Measurements from ENCODE around the gene ZNF358. TPM values are rescaled to one million over a fixed set of nuclear protein-coding genes. Genes with fewer than 3 reads are reported as not detected.

Gene ZNF358
- total RNA-seq, 1 experiment from 2014 or later, result not detected

DNA sequence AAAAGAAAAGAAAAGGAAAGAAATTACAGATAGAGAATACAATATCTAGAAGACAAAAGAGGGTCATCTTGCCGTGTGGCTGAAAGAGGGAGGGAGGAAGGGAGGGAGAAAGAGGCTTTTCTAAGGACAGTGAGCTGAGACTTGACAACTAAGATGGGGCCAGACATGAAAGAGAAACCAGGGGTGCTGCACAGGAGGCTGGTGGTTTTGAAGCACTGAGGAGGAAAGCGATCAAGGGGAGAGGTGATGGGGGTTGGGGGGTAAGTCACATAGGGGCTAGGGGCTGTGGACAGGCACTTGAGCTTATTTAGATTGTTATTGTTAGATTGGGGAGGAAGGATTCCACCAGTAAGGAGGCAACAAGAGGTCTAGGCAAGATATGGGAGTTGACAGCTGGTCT lies 36.9 kb downstream of the ZNF358 start:
- Histone ChIP-seq H3K9me3 (ENCODE audit: low read length) (no peaks in the 10 kb centered on the region), H2AFZ (ENCODE audit: low read length) (no peak overlapping the region), H3K9ac (ENCODE audit: low read length) (no peak overlapping the region), H3K27ac (ENCODE audit: low read length) (no peak overlapping the region), H3K4me3 (ENCODE audit: low read length) (no peak overlapping the region), H3K36me3 (ENCODE audit: insufficient read depth, low read length) (peaks cover 13% of the 10 kb centered on the region), H3K4me1 (ENCODE audit: low read length) (no peaks in the 10 kb centered on the region), H3K4me2 (ENCODE audit: low read depth, low read length, poor library complexity, severe bottlenecking) (no peak overlapping the region), H4K20me1 (ENCODE audit: insufficient read depth, low read depth, low read length) (no peaks in the 10 kb centered on the region), H3K79me2 (ENCODE audit: low read length) (no peaks in the 10 kb centered on the region), H3K27me3 (ENCODE audit: low read length) (no peaks in the 10 kb centered on the region), H3K9me2 (replicated peaks; ENCODE audit: insufficient read depth, low read length) (no peaks in the 10 kb centered on the region)
- DNase-seq, result no peak

GRCh38 chr19:7554565-7554964 lies 38.7 kb downstream of the ZNF358 start:
- no peak overlapping the region for H3K4me2 ChIP-seq (ENCODE audit: low read depth, low read length, poor library complexity, severe bottlenecking)
- no peaks in the 10 kb centered on the region for H3K9me3 ChIP-seq (ENCODE audit: low read length)
- H4K20me1 ChIP-seq (ENCODE audit: insufficient read depth, low read depth, low read length), result no peaks in the 10 kb centered on the region
- H3K4me3 ChIP-seq (ENCODE audit: low read length), result no peak overlapping the region
- no peak overlapping the region for H2AFZ ChIP-seq (ENCODE audit: low read length)
- H3K27ac ChIP-seq (ENCODE audit: low read length), result no peak overlapping the region
- H3K4me1 ChIP-seq (ENCODE audit: low read length), result no peaks in the 10 kb centered on the region
- H3K36me3 ChIP-seq (ENCODE audit: insufficient read depth, low read length), result peaks cover 13% of the 10 kb centered on the region
- H3K79me2 ChIP-seq (ENCODE audit: low read length), result no peaks in the 10 kb centered on the region
- H3K9ac ChIP-seq (ENCODE audit: low read length), result no peak overlapping the region
- DNase-seq, result no peak
- H3K27me3 ChIP-seq (ENCODE audit: low read length), result no peaks in the 10 kb centered on the region
- no peaks in the 10 kb centered on the region for H3K9me2 ChIP-seq (replicated peaks; ENCODE audit: insufficient read depth, low read length)

DNA sequence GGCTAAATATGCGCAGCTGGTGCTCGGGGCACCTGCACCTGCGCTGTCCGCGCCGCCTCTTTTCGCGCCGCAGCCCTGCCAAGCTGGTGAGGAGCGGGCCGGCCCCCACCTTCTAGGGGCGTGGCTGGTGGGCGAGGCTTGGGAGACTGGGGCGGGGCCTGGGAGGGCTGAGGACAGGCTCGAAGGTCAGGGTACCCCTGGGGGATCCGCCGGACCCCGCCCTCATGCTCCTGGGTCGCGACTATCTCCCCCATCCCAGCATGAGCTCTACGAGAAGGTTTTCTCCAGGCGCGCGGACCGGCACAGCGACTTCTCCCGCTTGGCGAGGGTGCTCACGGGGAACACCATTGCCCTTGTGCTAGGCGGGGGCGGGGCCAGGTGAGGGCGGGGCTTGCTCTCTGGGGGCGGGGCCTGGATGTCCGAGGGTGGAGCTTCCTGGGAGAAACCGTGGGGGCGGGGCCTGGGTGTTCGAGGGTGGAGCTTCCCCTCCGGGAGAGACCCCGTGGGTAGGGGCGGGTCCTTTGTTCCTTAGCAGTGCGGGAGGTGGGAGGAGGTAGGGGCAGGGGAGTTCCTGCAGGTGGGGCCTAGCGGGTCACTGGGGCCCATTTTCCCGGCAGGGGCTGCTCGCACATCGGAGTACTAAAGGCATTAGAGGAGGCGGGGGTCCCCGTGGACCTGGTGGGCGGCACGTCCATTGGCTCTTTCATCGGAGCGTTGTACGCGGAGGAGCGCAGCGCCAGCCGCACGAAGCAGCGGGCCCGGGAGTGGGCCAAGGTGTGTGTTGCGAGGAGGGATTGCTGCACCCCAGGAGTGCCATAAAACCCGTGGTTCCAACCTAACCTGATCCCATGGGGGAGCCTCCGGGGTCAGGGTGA lies 39.3 kb downstream of the ZNF358 start:
- no peaks in the 10 kb centered on the region for H3K79me2 ChIP-seq (ENCODE audit: low read length)
- H4K20me1 ChIP-seq (ENCODE audit: insufficient read depth, low read depth, low read length), result no peaks in the 10 kb centered on the region
- H3K4me2 ChIP-seq (ENCODE audit: low read depth, low read length, poor library complexity, severe bottlenecking), result no peak overlapping the region
- H3K9me3 ChIP-seq (ENCODE audit: low read length), result no peaks in the 10 kb centered on the region
- H3K9me2 ChIP-seq (replicated peaks; ENCODE audit: insufficient read depth, low read length), result no peaks in the 10 kb centered on the region
- no peak overlapping the region for H3K27ac ChIP-seq (ENCODE audit: low read length)
- H3K4me1 ChIP-seq (ENCODE audit: low read length), result no peaks in the 10 kb centered on the region
- no peaks in the 10 kb centered on the region for H3K27me3 ChIP-seq (ENCODE audit: low read length)
- DNase-seq, result peak; percentile 60
- no peak overlapping the region for H2AFZ ChIP-seq (ENCODE audit: low read length)
- H3K4me3 ChIP-seq (ENCODE audit: low read length), result no peak overlapping the region
- H3K36me3 ChIP-seq (ENCODE audit: insufficient read depth, low read length), result peaks cover 13% of the 10 kb centered on the region
- H3K9ac ChIP-seq (ENCODE audit: low read length), result no peak overlapping the region

- no peak for DNase-seq
- no peaks in the 10 kb centered on the region for H3K27me3 ChIP-seq (ENCODE audit: low read length)
Observed at GRCh38 chr19:7556696-7557315, 40.9 kb downstream of the ZNF358 start.

DNA sequence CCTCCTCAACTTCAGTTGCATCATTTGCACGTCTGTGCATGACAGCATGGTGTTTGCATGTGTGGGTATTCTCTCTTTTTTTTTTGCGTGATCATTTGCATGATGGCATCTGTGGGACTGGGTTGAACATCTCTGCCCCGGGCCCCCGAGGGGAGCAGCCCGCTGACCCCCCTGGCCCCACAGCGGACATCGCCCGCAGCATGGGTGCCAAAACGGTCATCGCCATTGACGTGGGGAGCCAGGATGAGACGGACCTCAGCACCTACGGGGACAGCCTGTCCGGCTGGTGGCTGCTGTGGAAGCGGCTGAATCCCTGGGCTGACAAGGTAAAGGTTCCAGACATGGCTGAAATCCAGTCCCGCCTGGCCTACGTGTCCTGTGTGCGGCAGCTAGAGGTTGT lies 42.8 kb downstream of the ZNF358 start:
- Histone ChIP-seq H2AFZ (ENCODE audit: low read length) (no peak overlapping the region), H3K79me2 (ENCODE audit: low read length) (no peaks in the 10 kb centered on the region), H3K27me3 (ENCODE audit: low read length) (no peaks in the 10 kb centered on the region), H3K4me1 (ENCODE audit: low read length) (no peaks in the 10 kb centered on the region), H3K4me2 (ENCODE audit: low read depth, low read length, poor library complexity, severe bottlenecking) (no peak overlapping the region), H3K27ac (ENCODE audit: low read length) (no peak overlapping the region), H3K9me3 (ENCODE audit: low read length) (no peaks in the 10 kb centered on the region), H3K4me3 (ENCODE audit: low read length) (no peak overlapping the region), H3K36me3 (ENCODE audit: insufficient read depth, low read length) (peaks cover 8% of the 10 kb centered on the region; the same call in 1 of the 2 replicates), H3K9me2 (replicated peaks; ENCODE audit: insufficient read depth, low read length) (no peaks in the 10 kb centered on the region), H3K9ac (ENCODE audit: low read length) (no peak overlapping the region), H4K20me1 (ENCODE audit: insufficient read depth, low read depth, low read length) (no peaks in the 10 kb centered on the region)
- DNase-seq, result no peak

More at GRCh38 chr19:7556696-7557315, 40.9 kb downstream of the ZNF358 start:
- H3K9me2 ChIP-seq (replicated peaks; ENCODE audit: insufficient read depth, low read length), result no peaks in the 10 kb centered on the region
- H3K9ac ChIP-seq (ENCODE audit: low read length), result no peak overlapping the region
- H4K20me1 ChIP-seq (ENCODE audit: insufficient read depth, low read depth, low read length), result no peaks in the 10 kb centered on the region
- no peaks in the 10 kb centered on the region for H3K9me3 ChIP-seq (ENCODE audit: low read length)
- H3K4me1 ChIP-seq (ENCODE audit: low read length), result no peaks in the 10 kb centered on the region
- H3K4me2 ChIP-seq (ENCODE audit: low read depth, low read length, poor library complexity, severe bottlenecking), result no peak overlapping the region
- no peaks in the 10 kb centered on the region for H3K79me2 ChIP-seq (ENCODE audit: low read length)
- no peak overlapping the region for H2AFZ ChIP-seq (ENCODE audit: low read length)
- H3K27ac ChIP-seq (ENCODE audit: low read length), result no peak overlapping the region
- H3K36me3 ChIP-seq (ENCODE audit: insufficient read depth, low read length), result peaks cover 8% of the 10 kb centered on the region; the same call in 1 of the 2 replicates
- H3K4me3 ChIP-seq (ENCODE audit: low read length), result no peak overlapping the region

GRCh38 chr19:7559102-7559501 lies 43.2 kb downstream of the ZNF358 start:
- Histone ChIP-seq H3K9me3 (ENCODE audit: low read length) (no peaks in the 10 kb centered on the region), H3K27ac (ENCODE audit: low read length) (no peak overlapping the region), H2AFZ (ENCODE audit: low read length) (no peak overlapping the region), H3K4me1 (ENCODE audit: low read length) (no peaks in the 10 kb centered on the region), H3K4me3 (ENCODE audit: low read length) (no peak overlapping the region), H3K9me2 (replicated peaks; ENCODE audit: insufficient read depth, low read length) (no peaks in the 10 kb centered on the region), H3K36me3 (ENCODE audit: insufficient read depth, low read length) (peaks cover 8% of the 10 kb centered on the region; the same call in 1 of the 2 replicates), H3K4me2 (ENCODE audit: low read depth, low read length, poor library complexity, severe bottlenecking) (no peak overlapping the region), H3K79me2 (ENCODE audit: low read length) (no peaks in the 10 kb centered on the region), H4K20me1 (ENCODE audit: insufficient read depth, low read depth, low read length) (no peaks in the 10 kb centered on the region), H3K9ac (ENCODE audit: low read length) (no peak overlapping the region), H3K27me3 (ENCODE audit: low read length) (no peaks in the 10 kb centered on the region)
- no peak for DNase-seq

DNA sequence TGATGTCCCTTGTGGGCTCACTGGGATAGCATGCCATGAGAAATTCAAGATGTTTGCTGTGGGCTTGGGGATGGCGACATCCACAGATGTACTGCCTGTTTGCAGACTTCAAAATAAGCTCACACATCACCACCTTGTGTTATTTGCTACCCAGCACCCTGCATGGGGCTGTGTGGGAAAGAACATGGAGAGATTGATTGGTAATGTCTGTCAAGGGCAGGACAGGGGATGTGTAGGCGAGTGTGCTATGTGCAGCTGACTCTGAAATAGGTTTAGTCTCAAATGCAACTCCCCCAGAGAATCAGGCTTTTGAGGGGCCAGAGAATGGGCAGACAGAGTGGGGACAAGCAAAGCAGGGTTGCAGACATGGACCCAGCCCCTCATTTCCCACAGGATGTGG lies 44.4 kb downstream of the ZNF358 start:
- H2AFZ ChIP-seq (ENCODE audit: low read length), result no peak overlapping the region
- DNase-seq, result no peak
- no peak overlapping the region for H3K9ac ChIP-seq (ENCODE audit: low read length)
- H3K4me1 ChIP-seq (ENCODE audit: low read length), result no peaks in the 10 kb centered on the region
- H3K9me2 ChIP-seq (replicated peaks; ENCODE audit: insufficient read depth, low read length), result no peaks in the 10 kb centered on the region
- H3K36me3 ChIP-seq (ENCODE audit: insufficient read depth, low read length), result peaks cover 3% of the 10 kb centered on the region; the same call in 1 of the 2 replicates
- H3K9me3 ChIP-seq (ENCODE audit: low read length), result no peaks in the 10 kb centered on the region
- no peaks in the 10 kb centered on the region for H3K27me3 ChIP-seq (ENCODE audit: low read length)
- H4K20me1 ChIP-seq (ENCODE audit: insufficient read depth, low read depth, low read length), result no peaks in the 10 kb centered on the region
- no peaks in the 10 kb centered on the region for H3K79me2 ChIP-seq (ENCODE audit: low read length)
- no peak overlapping the region for H3K27ac ChIP-seq (ENCODE audit: low read length)
- H3K4me2 ChIP-seq (ENCODE audit: low read depth, low read length, poor library complexity, severe bottlenecking), result no peak overlapping the region
- no peak overlapping the region for H3K4me3 ChIP-seq (ENCODE audit: low read length)

DNA sequence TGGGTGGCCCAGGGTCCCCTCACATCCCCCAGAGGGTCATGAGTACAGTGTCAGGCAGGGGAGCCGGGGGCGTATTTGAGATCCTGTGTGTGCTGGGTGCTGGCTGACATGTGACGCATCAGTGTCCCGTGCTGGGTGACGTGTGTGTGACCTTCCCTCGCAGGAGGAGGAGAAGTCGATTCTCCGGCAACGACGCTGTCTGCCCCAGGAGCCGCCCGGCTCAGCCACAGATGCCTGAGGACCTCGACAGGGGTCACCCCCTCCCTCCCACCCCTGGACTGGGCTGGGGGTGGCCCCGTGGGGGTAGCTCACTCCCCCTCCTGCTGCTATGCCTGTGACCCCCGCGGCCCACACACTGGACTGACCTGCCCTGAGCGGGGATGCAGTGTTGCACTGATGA lies 45.4 kb downstream of the ZNF358 start:
- Histone ChIP-seq H3K4me1 (ENCODE audit: low read length) (no peaks in the 10 kb centered on the region), H3K9ac (ENCODE audit: low read length) (no peak overlapping the region), H3K4me3 (ENCODE audit: low read length) (no peak overlapping the region), H3K27ac (ENCODE audit: low read length) (no peak overlapping the region), H3K9me2 (replicated peaks; ENCODE audit: insufficient read depth, low read length) (no peaks in the 10 kb centered on the region), H3K79me2 (ENCODE audit: low read length) (no peaks in the 10 kb centered on the region), H2AFZ (ENCODE audit: low read length) (no peak overlapping the region), H4K20me1 (ENCODE audit: insufficient read depth, low read depth, low read length) (no peaks in the 10 kb centered on the region), H3K4me2 (ENCODE audit: low read depth, low read length, poor library complexity, severe bottlenecking) (no peak overlapping the region), H3K27me3 (ENCODE audit: low read length) (no peaks in the 10 kb centered on the region), H3K9me3 (ENCODE audit: low read length) (no peaks in the 10 kb centered on the region), H3K36me3 (ENCODE audit: insufficient read depth, low read length) (no peaks in the 10 kb centered on the region)
- no peak for DNase-seq

All from Karpas-422 (cell line).